HEK293 (cell line): ENCODE data around the gene NECTIN4.

Source experiments
- ELK4 ChIP-seq: IDR thresholded peaks from 2 replicates; pipeline ENCODE4 v1.6.1; 2011; ENCODE audit warnings: mild to moderate bottlenecking, low read depth, low read length, borderline replicate concordance
- KLF10 ChIP-seq: fragments of 450-650 bp; IDR thresholded peaks from 2 replicates; pipeline ENCODE4 v1.5.1; 2018; ENCODE audit warnings: missing biosample characterization, mild to moderate bottlenecking, missing genetic modification characterization
- MZF1 ChIP-seq: fragments of 450-650 bp; formaldehyde crosslinking; IDR thresholded peaks from 2 replicates; pipeline ENCODE4 v1.5.1; 2017; ENCODE audit warnings: missing biosample characterization, missing genetic modification characterization, borderline replicate concordance
- OSR2 ChIP-seq: fragments of 450-650 bp; formaldehyde crosslinking; IDR thresholded peaks from 2 replicates; pipeline ENCODE4 v1.5.1; 2016; ENCODE audit warnings: missing biosample characterization, missing genetic modification characterization
- PBX3 ChIP-seq: sonication (generic); formaldehyde crosslinking; IDR thresholded peaks from 2 replicates; pipeline ENCODE4 v1.8.1; 2022; ENCODE audit warnings: mild to moderate bottlenecking, moderate library complexity, missing genetic modification reagents
- TCF7L2 ChIP-seq: IDR thresholded peaks from 2 replicates; pipeline ENCODE4 v1.6.1; 2011; ENCODE audit warnings: low read depth, mild to moderate bottlenecking, inconsistent platforms, low read length, moderate library complexity, borderline replicate concordance
- ZBTB44 ChIP-seq: fragments of 450-650 bp; IDR thresholded peaks from 2 replicates; pipeline ENCODE4 v1.5.1; 2018; ENCODE audit warnings: missing biosample characterization, mild to moderate bottlenecking, missing genetic modification characterization
- ZBTB7A ChIP-seq: fragments of 450-650 bp; formaldehyde crosslinking; IDR thresholded peaks from 2 replicates; pipeline ENCODE4 v1.5.1; 2016; ENCODE audit warnings: low read depth, missing biosample characterization, missing genetic modification characterization
- ZBTB8A ChIP-seq: fragments of 450-650 bp; formaldehyde crosslinking; IDR thresholded peaks from 2 replicates; pipeline ENCODE4 v1.5.1; 2016; ENCODE audit warnings: missing biosample characterization, missing genetic modification characterization
- ZNF10 ChIP-seq: fragments of 450-650 bp; formaldehyde crosslinking; IDR thresholded peaks from 2 replicates; pipeline ENCODE4 v1.5.1; 2017; ENCODE audit warnings: missing biosample characterization, missing genetic modification characterization
- ZNF202 ChIP-seq: fragments of 450-650 bp; formaldehyde crosslinking; IDR thresholded peaks from 2 replicates; pipeline ENCODE4 v1.5.1; 2016; ENCODE audit warnings: missing biosample characterization, missing genetic modification characterization, borderline replicate concordance
- ZNF211 ChIP-seq: fragments of 450-650 bp; formaldehyde crosslinking; IDR thresholded peaks from 2 replicates; pipeline ENCODE4 v1.5.1; 2016; ENCODE audit warnings: low read depth, missing biosample characterization, missing genetic modification characterization
- ZNF239 ChIP-seq: fragments of 450-650 bp; formaldehyde crosslinking; IDR thresholded peaks from 2 replicates; pipeline ENCODE4 v1.5.1; 2016; ENCODE audit warnings: missing biosample characterization, missing genetic modification characterization
- ZNF324 ChIP-seq: fragments of 450-650 bp; formaldehyde crosslinking; IDR thresholded peaks from 2 replicates; pipeline ENCODE4 v1.5.1; 2016; ENCODE audit warnings: missing biosample characterization, missing genetic modification characterization
- ZNF341 ChIP-seq: fragments of 450-650 bp; formaldehyde crosslinking; IDR thresholded peaks from 2 replicates; pipeline ENCODE4; 2016; ENCODE audit warnings: low read depth, missing biosample characterization, missing genetic modification characterization
- ZNF416 ChIP-seq: fragments of 450-650 bp; formaldehyde crosslinking; IDR thresholded peaks from 2 replicates; pipeline ENCODE4 v1.5.1; 2016; ENCODE audit warnings: missing biosample characterization, missing genetic modification characterization
- ZNF423 ChIP-seq: fragments of 450-650 bp; formaldehyde crosslinking; IDR thresholded peaks from 2 replicates; pipeline ENCODE4 v1.5.1; 2016; ENCODE audit warnings: missing biosample characterization, missing genetic modification characterization
- ZNF426 ChIP-seq: fragments of 450-650 bp; formaldehyde crosslinking; IDR thresholded peaks from 2 replicates; pipeline ENCODE4 v1.5.1; 2017; ENCODE audit warnings: missing biosample characterization, missing genetic modification characterization, mild to moderate bottlenecking, inconsistent platforms, moderate library complexity
- ZNF596 ChIP-seq: fragments of 450-650 bp; IDR thresholded peaks from 2 replicates; pipeline ENCODE4 v1.5.0; 2018; ENCODE audit warnings: missing biosample characterization, mild to moderate bottlenecking, missing genetic modification characterization, moderate library complexity
- ZNF610 ChIP-seq: fragments of 450-650 bp; formaldehyde crosslinking; IDR thresholded peaks from 2 replicates; pipeline ENCODE4 v1.5.1; 2016; ENCODE audit warnings: missing biosample characterization, missing genetic modification characterization, borderline replicate concordance
- ZNF707 ChIP-seq: fragments of 450-650 bp; formaldehyde crosslinking; IDR thresholded peaks from 2 replicates; pipeline ENCODE4 v1.5.1; 2016; ENCODE audit warnings: missing biosample characterization, missing genetic modification characterization
- ZNF776 ChIP-seq: fragments of 450-650 bp; formaldehyde crosslinking; IDR thresholded peaks from 2 replicates; pipeline ENCODE4 v1.5.0; 2017; ENCODE audit warnings: missing biosample characterization, missing genetic modification characterization, borderline replicate concordance
- ZSCAN23 ChIP-seq: fragments of 450-650 bp; formaldehyde crosslinking; IDR thresholded peaks from 2 replicates; pipeline ENCODE4 v1.5.1; 2016; ENCODE audit warnings: missing biosample characterization, missing genetic modification characterization
- TF ChIP-seq, protein P1 (sequence below): fragments of 450-650 bp; formaldehyde crosslinking; IDR thresholded peaks from 2 replicates; pipeline ENCODE4 v1.5.1; 2016; ENCODE audit warnings: missing biosample characterization, missing genetic modification characterization, low read depth
- TF ChIP-seq, protein P2 (sequence below): fragments of 450-650 bp; formaldehyde crosslinking; IDR thresholded peaks from 2 replicates; pipeline ENCODE4 v1.5.1; 2016; ENCODE audit warnings: missing biosample characterization, missing genetic modification characterization
- TF ChIP-seq, protein P3 (sequence below): fragments of 450-650 bp; formaldehyde crosslinking; IDR thresholded peaks from 2 replicates; pipeline ENCODE4 v1.5.1; 2017; ENCODE audit warnings: missing biosample characterization, missing genetic modification characterization

NECTIN4 gene

GRCh38 chr1:161131523-161132409 is 42.4 kb upstream of the NECTIN4 start (continued):
- TF ChIP-seq ELK4 (no peak), ZNF707 (tag by site-specific recombination) (no peak), ZNF426 (tag by site-specific recombination) (no peak), ZBTB7A (peak; percentile 85), ZNF211 (no peak), ZBTB8A (tag by site-specific recombination) (peak; percentile 42), ZBTB44 (tag by site-specific recombination) (no peak), ZNF341 (tag by site-specific recombination) (peak; percentile 50), ZNF596 (tag by site-specific recombination) (no peak), ZNF776 (tag by site-specific recombination) (peak; percentile 82; the same call in 1 of the 2 replicates), ZNF324 (no peak; the same call in 1 of the 2 replicates), PBX3 (CRISPR knock-in tag) (no peak), MZF1 (no peak), OSR2 (tag by site-specific recombination) (no peak), ZNF416 (tag by site-specific recombination) (peak; percentile 30; the same call in 1 of the 2 replicates), ZSCAN23 (tag by site-specific recombination) (0 out of 2 replicates have a peak, but pooled peaks have one; percentile 49), ZNF239 (tag by site-specific recombination) (0 out of 2 replicates have a peak, but pooled peaks have one; percentile 58), KLF10 (no peak), TCF7L2 (no peak), ZNF423 (tag by site-specific recombination) (no peak), ZNF202 (tag by site-specific recombination) (no peak), ZNF610 (tag by site-specific recombination) (0 out of 2 replicates have a peak, but pooled peaks have one; percentile 66), ZNF10 (tag by site-specific recombination) (peak; percentile 41; the same call in 1 of the 2 replicates)
- TF ChIP-seq, protein P1, sequence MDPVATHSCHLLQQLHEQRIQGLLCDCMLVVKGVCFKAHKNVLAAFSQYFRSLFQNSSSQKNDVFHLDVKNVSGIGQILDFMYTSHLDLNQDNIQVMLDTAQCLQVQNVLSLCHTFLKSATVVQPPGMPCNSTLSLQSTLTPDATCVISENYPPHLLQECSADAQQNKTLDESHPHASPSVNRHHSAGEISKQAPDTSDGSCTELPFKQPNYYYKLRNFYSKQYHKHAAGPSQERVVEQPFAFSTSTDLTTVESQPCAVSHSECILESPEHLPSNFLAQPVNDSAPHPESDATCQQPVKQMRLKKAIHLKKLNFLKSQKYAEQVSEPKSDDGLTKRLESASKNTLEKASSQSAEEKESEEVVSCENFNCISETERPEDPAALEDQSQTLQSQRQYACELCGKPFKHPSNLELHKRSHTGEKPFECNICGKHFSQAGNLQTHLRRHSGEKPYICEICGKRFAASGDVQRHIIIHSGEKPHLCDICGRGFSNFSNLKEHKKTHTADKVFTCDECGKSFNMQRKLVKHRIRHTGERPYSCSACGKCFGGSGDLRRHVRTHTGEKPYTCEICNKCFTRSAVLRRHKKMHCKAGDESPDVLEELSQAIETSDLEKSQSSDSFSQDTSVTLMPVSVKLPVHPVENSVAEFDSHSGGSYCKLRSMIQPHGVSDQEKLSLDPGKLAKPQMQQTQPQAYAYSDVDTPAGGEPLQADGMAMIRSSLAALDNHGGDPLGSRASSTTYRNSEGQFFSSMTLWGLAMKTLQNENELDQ (tag by site-specific recombination) = no peak
- TF ChIP-seq, protein P2, sequence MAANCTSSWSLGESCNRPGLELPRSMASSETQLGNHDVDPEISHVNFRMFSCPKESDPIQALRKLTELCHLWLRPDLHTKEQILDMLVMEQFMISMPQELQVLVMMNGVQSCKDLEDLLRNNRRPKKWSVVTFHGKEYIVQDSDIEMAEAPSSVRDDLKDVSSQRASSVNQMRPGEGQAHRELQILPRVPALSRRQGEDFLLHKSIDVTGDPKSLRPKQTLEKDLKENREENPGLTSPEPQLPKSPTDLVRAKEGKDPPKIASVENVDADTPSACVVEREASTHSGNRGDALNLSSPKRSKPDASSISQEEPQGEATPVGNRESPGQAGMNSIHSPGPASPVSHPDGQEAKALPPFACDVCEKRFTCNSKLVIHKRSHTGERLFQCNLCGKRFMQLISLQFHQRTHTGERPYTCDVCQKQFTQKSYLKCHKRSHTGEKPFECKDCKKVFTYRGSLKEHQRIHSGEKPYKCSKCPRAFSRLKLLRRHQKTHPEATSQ = 0 out of 2 replicates have a peak, but pooled peaks have one; percentile 52
- TF ChIP-seq, protein P3, sequence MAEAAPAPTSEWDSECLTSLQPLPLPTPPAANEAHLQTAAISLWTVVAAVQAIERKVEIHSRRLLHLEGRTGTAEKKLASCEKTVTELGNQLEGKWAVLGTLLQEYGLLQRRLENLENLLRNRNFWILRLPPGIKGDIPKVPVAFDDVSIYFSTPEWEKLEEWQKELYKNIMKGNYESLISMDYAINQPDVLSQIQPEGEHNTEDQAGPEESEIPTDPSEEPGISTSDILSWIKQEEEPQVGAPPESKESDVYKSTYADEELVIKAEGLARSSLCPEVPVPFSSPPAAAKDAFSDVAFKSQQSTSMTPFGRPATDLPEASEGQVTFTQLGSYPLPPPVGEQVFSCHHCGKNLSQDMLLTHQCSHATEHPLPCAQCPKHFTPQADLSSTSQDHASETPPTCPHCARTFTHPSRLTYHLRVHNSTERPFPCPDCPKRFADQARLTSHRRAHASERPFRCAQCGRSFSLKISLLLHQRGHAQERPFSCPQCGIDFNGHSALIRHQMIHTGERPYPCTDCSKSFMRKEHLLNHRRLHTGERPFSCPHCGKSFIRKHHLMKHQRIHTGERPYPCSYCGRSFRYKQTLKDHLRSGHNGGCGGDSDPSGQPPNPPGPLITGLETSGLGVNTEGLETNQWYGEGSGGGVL = peak; percentile 98
